Measurements from ENCODE around the gene GABRR3.

Gene GABRR3

GRCh38 chr3:98022978-98023820 is 11.9 kb downstream of the GABRR3 start:
- no peak for TF ChIP-seq EZH2 (IDR thresholded peaks at IDR 0.05; ENCODE audit: borderline replicate concordance, low read length)
- peak; percentile 98 for TF ChIP-seq CTCF (IDR thresholded peaks at IDR 0.05; ENCODE audit: low read length)
- no peaks in the 10 kb centered on the region for H3K9me2 ChIP-seq (ENCODE audit: low read depth, low read length)
- H3K9me3 ChIP-seq (ENCODE audit: low read length): no peaks in the 10 kb centered on the region
- no peak overlapping the region for H3K4me2 ChIP-seq (ENCODE audit: low read length)
- no peak overlapping the region for H3K27ac ChIP-seq (ENCODE audit: low read depth, low read length, poor library complexity, severe bottlenecking)
- no peaks in the 10 kb centered on the region for H3K36me3 ChIP-seq (ENCODE audit: insufficient read depth, low read length)
- no peak overlapping the region for H2AFZ ChIP-seq (ENCODE audit: low read length)
- H4K20me1 ChIP-seq (ENCODE audit: insufficient read depth, low read length): no peaks in the 10 kb centered on the region
- no peaks in the 10 kb centered on the region for H3K79me2 ChIP-seq (ENCODE audit: insufficient read depth, low read length)
- no peak overlapping the region for H3K4me3 ChIP-seq (ENCODE audit: low read depth, low read length, poor library complexity, severe bottlenecking)
- no peaks in the 10 kb centered on the region for H3F3A ChIP-seq (ENCODE audit: insufficient read depth, low read length)
- no peaks in the 10 kb centered on the region for H3K27me3 ChIP-seq (ENCODE audit: insufficient read depth, low read length)
- H3K9ac ChIP-seq (ENCODE audit: low read length): no peak overlapping the region
- no peaks in the 10 kb centered on the region for H3K4me1 ChIP-seq (ENCODE audit: insufficient read depth, low read length, severe bottlenecking)

- Histone ChIP-seq H3F3A (ENCODE audit: insufficient read depth, low read length) (no peaks in the 10 kb centered on the region), H3K9ac (ENCODE audit: low read length) (no peak overlapping the region), H2AFZ (ENCODE audit: low read length) (no peak overlapping the region), H3K27ac (ENCODE audit: low read depth, low read length, poor library complexity, severe bottlenecking) (no peak overlapping the region), H3K4me1 (ENCODE audit: insufficient read depth, low read length, severe bottlenecking) (no peaks in the 10 kb centered on the region), H3K9me3 (ENCODE audit: low read length) (no peaks in the 10 kb centered on the region), H3K9me2 (ENCODE audit: low read depth, low read length) (no peaks in the 10 kb centered on the region), H3K4me3 (ENCODE audit: low read depth, low read length, poor library complexity, severe bottlenecking) (no peak overlapping the region), H4K20me1 (ENCODE audit: insufficient read depth, low read length) (no peaks in the 10 kb centered on the region), H3K27me3 (ENCODE audit: insufficient read depth, low read length) (no peaks in the 10 kb centered on the region), H3K4me2 (ENCODE audit: low read length) (no peak overlapping the region), H3K79me2 (ENCODE audit: insufficient read depth, low read length) (no peaks in the 10 kb centered on the region), H3K36me3 (ENCODE audit: insufficient read depth, low read length) (no peaks in the 10 kb centered on the region)
- TF ChIP-seq EZH2 (IDR thresholded peaks at IDR 0.05; ENCODE audit: borderline replicate concordance, low read length) (no peak), CTCF (IDR thresholded peaks at IDR 0.05; ENCODE audit: low read length) (no peak)
Measured at GRCh38 chr3:98021830-98022560, 13.1 kb downstream of the GABRR3 start.

- Histone ChIP-seq H3K9ac (ENCODE audit: low read length) (no peak overlapping the region), H3K4me2 (ENCODE audit: low read length) (no peak overlapping the region), H3K9me3 (ENCODE audit: low read length) (no peaks in the 10 kb centered on the region), H3K4me1 (ENCODE audit: insufficient read depth, low read length, severe bottlenecking) (no peaks in the 10 kb centered on the region), H3K36me3 (ENCODE audit: insufficient read depth, low read length) (no peaks in the 10 kb centered on the region), H3K9me2 (ENCODE audit: low read depth, low read length) (no peaks in the 10 kb centered on the region), H4K20me1 (ENCODE audit: insufficient read depth, low read length) (no peaks in the 10 kb centered on the region), H3K27ac (ENCODE audit: low read depth, low read length, poor library complexity, severe bottlenecking) (no peak overlapping the region), H3K27me3 (ENCODE audit: insufficient read depth, low read length) (no peaks in the 10 kb centered on the region), H3F3A (ENCODE audit: insufficient read depth, low read length) (no peaks in the 10 kb centered on the region), H3K79me2 (ENCODE audit: insufficient read depth, low read length) (no peaks in the 10 kb centered on the region), H2AFZ (ENCODE audit: low read length) (no peak overlapping the region), H3K4me3 (ENCODE audit: low read depth, low read length, poor library complexity, severe bottlenecking) (no peak overlapping the region)
- TF ChIP-seq CTCF (IDR thresholded peaks at IDR 0.05; ENCODE audit: low read length) (no peak), EZH2 (IDR thresholded peaks at IDR 0.05; ENCODE audit: borderline replicate concordance, low read length) (no peak)
Measured at GRCh38 chr3:98020412-98020811, 14.7 kb downstream of the GABRR3 start.
